NCI-H1105 (cell line): Measurements from ENCODE around the gene PCDHA11.
"Not testable (repeated sequence)": the region's sequence is repeated elsewhere in the genome, so short reads cannot be mapped to it uniquely, and the experiment has no call there.

Experiments
- DNase-seq: peaks from one replicate; lab custom pipeline; 2025; lab: John Stamatoyannopoulos, UW

PCDHA11 gene

GRCh38 chr5:140855772-140856674 is 12.7 kb upstream of the PCDHA11 start, which contains the start of gene PCDHA10:
TSS of gene PCDHA10 (plus strand) at chr5:140855897. CDS start at chr5:140856049, 152 bp downstream.
- no peak for DNase-seq

DNA sequence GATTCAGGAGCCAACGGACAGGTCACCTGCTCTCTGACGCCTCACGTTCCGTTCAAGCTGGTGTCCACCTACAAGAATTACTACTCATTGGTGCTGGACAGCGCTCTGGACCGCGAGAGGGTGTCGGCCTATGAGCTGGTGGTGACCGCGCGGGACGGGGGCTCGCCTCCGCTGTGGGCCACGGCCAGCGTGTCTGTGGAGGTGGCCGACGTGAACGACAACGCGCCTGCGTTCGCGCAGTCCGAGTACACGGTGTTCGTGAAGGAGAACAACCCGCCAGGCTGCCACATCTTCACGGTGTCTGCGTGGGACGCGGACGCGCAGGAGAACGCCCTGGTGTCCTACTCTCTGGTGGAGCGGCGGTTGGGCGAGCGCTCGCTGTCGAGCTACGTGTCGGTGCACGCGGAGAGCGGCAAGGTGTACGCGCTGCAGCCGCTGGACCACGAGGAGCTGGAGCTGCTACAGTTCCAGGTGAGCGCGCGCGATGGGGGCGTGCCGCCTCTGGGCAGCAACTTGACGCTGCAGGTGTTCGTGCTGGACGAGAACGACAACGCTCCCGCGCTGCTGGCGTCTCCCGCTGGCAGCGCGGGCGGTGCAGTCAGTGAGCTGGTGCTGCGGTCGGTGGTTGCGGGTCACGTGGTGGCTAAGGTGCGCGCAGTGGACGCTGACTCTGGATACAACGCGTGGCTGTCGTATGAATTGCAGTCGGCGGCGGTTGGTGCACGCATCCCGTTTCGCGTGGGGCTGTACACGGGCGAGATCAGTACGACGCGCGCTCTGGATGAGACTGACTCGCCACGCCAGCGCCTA is 11.4 kb upstream of the PCDHA11 start:
- DNase-seq: no peak

DNA sequence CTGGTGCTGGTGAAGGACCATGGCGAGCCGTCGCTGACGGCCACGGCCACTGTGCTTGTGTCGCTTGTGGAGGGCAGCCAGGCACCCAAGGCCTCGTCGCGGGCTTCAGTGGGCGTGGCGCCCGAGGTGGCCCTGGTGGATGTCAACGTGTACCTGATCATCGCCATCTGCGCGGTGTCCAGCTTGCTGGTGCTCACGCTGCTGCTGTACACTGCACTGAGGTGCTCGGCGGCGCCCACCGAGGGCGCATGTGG is 10.8 kb upstream of the PCDHA11 start:
- no peak for DNase-seq

DNA sequence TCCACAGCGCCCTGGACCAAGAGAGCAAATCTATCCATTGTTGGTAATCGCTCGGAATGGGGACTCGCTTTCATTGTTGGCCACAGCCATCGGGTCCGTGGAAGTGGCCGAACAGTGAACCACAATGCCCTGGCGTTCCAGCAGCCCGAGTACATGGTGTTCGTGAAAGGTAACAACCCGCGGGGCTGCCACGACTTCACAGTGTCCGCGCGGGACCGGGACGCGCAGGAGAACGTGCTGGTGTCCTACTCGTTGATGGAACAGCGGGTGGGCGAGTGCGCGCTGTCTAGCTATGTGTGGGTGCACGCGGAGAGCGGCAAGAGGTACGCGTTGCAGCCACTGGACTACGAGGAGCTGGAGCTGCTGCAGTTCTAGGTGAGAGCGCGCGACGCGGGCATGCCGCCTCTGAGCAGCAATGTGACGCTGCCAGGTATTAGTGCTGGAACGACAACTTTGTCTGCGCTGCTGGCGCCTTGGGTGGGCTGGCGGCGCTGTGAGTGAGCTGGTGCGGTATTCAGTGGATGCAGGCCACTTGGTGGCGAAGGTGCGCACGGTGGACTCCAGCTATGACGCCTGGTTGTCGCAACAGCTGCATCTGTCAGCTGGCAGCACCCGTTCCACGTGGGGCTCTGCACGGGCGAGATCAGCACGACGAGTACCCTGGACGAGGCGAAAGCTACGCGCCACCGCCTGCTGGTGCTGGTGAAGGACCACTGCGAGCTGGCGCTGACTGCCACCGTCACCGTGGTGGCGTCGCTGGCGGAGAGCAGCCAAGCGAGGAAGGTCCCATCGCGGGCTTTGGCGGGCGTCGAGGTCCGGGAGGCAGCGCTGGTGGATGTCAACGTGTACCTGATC is 6.1 kb upstream of the PCDHA11 start:
- no peak for DNase-seq

- DNase-seq: no peak
Measured at GRCh38 chr5:140869555-140869886, 764 bp downstream of the PCDHA11 start.

DNA sequence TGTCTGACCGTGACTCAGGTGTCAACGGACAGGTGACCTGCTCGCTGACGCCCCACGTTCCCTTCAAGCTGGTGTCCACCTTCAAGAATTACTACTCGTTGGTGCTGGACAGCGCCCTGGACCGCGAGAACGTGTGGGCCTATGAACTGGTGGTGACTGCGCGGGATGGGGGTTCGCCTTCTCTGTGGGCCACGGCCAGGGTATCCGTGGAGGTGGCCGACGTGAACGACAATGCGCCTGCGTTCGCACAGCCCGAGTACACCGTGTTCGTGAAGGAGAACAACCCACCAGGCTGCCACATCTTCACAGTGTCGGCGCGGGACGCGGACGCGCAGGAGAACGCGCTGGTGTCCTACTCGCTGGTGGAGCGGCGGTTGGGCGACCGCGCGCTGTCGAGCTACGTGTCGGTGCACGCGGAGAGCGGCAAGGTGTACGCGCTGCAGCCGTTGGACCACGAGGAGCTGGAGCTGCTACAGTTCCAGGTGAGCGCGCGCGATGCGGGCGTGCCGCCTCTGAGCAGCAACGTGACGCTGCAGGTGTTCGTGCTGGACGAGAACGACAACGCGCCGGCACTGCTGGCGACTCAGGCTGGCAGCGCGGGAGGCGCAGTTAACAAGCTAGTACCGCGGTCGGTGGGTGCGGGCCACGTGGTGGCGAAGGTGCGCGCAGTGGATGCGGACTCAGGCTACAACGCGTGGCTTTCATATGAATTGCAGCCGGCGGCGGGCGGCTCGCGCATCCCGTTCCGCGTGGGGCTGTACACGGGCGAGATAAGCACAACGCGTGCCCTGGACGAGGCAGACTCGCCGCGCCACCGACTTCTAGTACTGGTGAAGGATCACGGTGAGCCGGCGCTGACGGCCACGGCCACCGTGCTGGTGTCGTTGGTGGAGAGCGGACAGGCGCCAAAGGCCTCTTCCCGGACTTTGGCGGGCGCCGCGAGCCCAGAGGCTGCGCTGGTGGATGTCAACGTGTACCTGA is 1.8 kb downstream of the PCDHA11 start:
- no peak for DNase-seq

DNA sequence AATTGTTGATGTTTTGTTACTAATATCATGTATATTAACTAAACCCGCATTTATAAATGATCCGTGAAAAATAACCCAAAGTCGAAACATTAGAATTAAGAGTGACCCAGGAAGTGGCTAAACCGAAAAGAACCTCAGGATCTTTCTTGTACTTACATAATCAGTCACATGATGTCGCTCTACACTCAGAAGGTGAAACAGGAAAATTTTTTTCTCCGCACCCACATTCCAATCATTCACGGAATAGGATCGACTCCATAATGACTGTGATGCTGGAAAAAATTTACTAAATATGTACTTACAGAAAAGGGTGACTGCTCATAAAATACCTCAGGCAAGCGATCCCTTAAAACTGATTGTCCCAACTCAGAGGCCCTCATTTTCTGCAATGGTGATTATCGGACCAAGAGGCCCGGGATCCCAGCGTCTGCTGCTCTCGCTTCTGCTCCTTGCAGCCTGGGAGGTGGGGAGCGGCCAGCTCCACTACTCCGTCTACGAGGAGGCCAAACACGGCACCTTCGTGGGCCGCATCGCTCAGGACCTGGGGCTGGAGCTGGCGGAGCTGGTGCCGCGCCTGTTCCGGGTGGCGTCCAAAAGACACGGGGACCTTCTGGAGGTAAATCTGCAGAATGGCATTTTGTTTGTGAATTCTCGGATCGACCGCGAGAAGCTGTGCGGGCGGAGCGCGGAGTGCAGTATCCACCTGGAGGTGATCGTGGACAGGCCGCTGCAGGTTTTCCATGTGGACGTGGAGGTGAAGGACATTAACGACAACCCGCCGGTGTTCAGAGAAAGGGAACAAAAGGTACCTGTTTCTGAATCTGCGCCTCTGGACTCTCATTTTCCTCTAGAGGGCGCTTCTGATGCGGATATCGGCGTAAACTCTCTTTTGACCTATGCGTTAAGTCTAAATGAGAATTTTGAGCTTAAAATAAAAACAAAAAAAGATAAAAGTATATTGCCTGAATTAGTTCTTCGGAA is 6.6 kb downstream of the PCDHA11 start, which contains the start of gene PCDHA12:
PCDHA12 (plus strand) TSS at position 224 of the 981 bp plus-strand sequence; CDS start at position 389, 165 bp downstream.
- no peak for DNase-seq

GRCh38 chr5:140876541-140877261 is 7.9 kb downstream of the PCDHA11 start:
- DNase-seq: not testable (repeated sequence)

GRCh38 chr5:140877262-140877581 is 8.5 kb downstream of the PCDHA11 start:
- DNase-seq: no peak

DNA sequence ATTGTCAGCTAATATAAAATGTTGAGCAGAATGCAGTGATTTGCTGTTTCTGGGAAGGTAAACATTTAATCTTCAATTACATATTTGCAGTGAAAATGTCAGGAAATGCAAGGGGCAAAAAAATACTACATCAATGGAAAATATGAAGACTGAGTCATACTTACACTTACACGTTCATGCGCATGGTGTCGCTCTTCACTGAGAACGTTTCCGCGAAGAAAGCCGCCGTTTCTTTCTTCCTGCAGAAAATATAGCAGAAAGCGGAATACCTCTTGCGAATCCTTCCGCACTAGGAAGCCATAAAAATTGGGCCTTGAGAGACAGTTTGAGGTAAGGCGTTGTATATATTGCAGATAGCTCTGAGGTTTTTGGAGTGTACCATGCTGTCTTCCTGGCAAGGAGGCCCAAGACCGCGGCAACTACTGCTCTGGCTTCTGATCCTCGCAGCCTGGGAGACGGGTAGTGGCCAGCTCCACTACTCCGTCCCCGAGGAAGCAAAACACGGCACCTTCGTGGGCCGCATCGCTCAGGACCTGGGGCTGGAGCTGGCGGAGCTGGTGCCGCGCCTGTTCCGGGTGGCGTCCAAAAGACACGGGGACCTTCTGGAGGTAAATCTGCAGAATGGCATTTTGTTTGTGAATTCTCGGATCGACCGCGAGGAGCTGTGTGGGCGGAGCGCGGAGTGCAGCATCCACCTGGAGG is 13.3 kb downstream of the PCDHA11 start, which contains the start of gene PCDHA13:
PCDHA13 (plus strand) TSS at position 236 of the 702 bp plus-strand sequence; CDS start at position 381, 145 bp downstream.
- no peak for DNase-seq

DNA sequence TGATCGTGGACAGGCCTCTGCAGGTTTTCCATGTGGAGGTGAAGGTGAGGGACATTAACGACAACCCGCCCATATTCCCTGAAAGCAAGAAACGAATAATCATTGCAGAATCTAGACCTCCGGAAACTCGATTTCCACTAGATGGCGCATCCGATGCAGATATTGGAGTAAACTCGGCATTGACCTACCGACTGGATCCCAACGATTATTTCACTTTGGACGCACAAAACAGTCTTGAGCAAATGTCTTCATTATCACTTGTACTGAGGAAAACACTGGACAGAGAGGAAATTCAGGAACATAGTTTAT is 13.8 kb downstream of the PCDHA11 start:
- DNase-seq: no peak

DNA sequence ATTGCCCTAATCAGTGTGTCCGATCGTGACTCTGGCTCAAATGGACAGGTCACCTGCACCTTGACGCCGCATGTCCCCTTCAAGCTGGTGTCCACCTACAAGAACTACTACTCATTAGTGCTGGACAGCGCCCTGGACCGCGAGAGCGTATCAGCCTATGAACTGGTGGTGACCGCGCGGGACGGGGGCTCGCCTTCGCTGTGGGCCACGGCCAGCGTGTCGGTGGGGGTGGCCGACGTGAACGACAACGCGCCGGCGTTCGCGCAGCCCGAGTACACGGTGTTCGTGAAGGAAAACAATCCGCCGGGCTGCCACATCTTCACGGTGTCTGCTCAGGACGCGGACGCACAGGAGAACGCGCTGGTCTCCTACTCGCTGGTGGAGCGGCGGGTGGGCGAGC is 14.6 kb downstream of the PCDHA11 start:
- no peak for DNase-seq

DNA sequence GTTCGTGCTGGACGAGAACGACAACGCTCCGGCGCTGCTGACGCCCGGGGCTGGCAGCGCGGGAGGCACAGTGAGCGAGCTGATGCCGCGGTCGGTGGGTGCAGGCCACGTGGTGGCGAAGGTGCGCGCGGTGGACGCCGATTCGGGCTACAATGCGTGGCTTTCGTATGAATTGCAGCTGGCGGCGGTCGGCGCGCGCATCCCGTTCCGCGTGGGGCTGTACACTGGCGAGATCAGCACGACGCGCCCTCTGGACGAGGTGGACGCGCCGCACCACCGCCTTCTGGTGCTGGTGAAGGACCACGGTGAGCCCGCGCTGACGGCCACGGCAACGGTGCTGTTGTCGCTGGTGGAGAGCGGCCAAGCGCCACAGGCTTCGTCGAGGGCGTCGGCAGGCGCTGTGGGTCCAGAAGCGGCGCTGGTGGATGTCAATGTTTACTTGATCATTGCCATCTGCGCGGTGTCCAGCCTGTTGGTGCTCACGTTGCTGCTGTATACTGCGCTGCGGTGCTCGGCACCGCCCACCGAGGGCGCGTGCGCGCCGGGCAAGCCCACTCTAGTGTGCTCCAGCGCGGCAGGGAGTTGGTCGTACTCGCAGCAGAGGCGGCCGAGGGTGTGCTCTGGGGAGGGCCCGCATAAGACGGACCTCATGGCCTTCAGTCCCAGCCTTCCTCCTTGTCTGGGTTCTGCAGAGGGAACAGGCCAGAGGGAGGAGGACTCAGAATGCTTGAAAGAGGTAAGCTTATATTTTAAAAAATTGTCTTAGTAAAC is 15.4 kb downstream of the PCDHA11 start:
- DNase-seq: no peak

GRCh38 chr5:140916325-140916724 is 47.6 kb downstream of the PCDHA11 start:
- DNase-seq: no peak
